ENCODE results near the gene SNRNP70. TPM values are rescaled to one million over a fixed set of nuclear protein-coding genes. Genes with fewer than 3 reads are reported as not detected.

Gene SNRNP70
- total and polyA plus RNA-seq, 2 of the 13 experiments (the other 11 are each of a cell fraction or from before 2014, with no cell fraction given) = 150 to 210 TPM

- TF ChIP-seq ZNF275 (CRISPR knock-in tag; IDR thresholded peaks at IDR 0.05; ENCODE audit: borderline replicate concordance) (no peak), HDAC1 (CRISPR knock-in tag; IDR thresholded peaks at IDR 0.05) (peak; percentile 82), KDM4B (CRISPR knock-in tag; IDR thresholded peaks at IDR 0.05) (no peak), NR2F6 (IDR thresholded peaks at IDR 0.05) (no peak), NR2F6 (CRISPR knock-in tag; IDR thresholded peaks at IDR 0.05) (0 out of 2 replicates have a peak, but pooled peaks have one; percentile 24), BRCA1 (CRISPR knock-in tag; IDR thresholded peaks at IDR 0.05) (0 out of 2 replicates have a peak, but pooled peaks have one; percentile 57), PAXIP1 (CRISPR knock-in tag; conservative IDR thresholded peaks at IDR 0.05) (peak; percentile 76), ELK4 (CRISPR knock-in tag; IDR thresholded peaks at IDR 0.05; ENCODE audit: borderline replicate concordance) (no peak), DMAP1 (CRISPR knock-in tag; IDR thresholded peaks at IDR 0.05) (0 out of 2 replicates have a peak, but pooled peaks have one; percentile 18), ARNTL (CRISPR knock-in tag; IDR thresholded peaks at IDR 0.05) (0 out of 2 replicates have a peak, but pooled peaks have one; percentile 37), THAP11 (CRISPR knock-in tag; IDR thresholded peaks at IDR 0.05) (peak; percentile 79), E2F1 (CRISPR knock-in tag; IDR thresholded peaks at IDR 0.05) (peak; percentile 83), TFDP2 (CRISPR knock-in tag; IDR thresholded peaks at IDR 0.05) (peak; percentile 77), GATA4 (IDR thresholded peaks at IDR 0.05; ENCODE audit: borderline replicate concordance, low read depth) (no peak), ZNF577 (CRISPR knock-in tag; IDR thresholded peaks at IDR 0.05; ENCODE audit: borderline replicate concordance, low read depth) (no peak), ZNF501 (CRISPR knock-in tag; IDR thresholded peaks at IDR 0.05) (peak; percentile 85; the same call in 1 of the 2 replicates), DR1 (CRISPR knock-in tag; IDR thresholded peaks at IDR 0.05) (0 out of 2 replicates have a peak, but pooled peaks have one; percentile 8), CREBL2 (CRISPR knock-in tag; IDR thresholded peaks at IDR 0.05; ENCODE audit: borderline replicate concordance) (no peak), ZNF616 (CRISPR knock-in tag; IDR thresholded peaks at IDR 0.05; ENCODE audit: low read depth) (peak; percentile 60; the same call in 1 of the 2 replicates), FOXJ3 (CRISPR knock-in tag; IDR thresholded peaks at IDR 0.05; ENCODE audit: borderline replicate concordance) (0 out of 2 replicates have a peak, but pooled peaks have one; percentile 38), GFI1 (CRISPR knock-in tag; IDR thresholded peaks at IDR 0.05; ENCODE audit: borderline replicate concordance) (peak; percentile 37; the same call in 1 of the 2 replicates)
Measured at GRCh38 chr19:49150106-49150943, 65.1 kb downstream of the SNRNP70 start (continued).
